HEK293T (cell line): ENCODE data around the gene NUP37.

ENCODE experiments used
- ARNT ChIP-seq: fragments of 450-650 bp; IDR thresholded peaks from 2 replicates; pipeline ENCODE4 v1.6.1; 2017; ENCODE audit warnings: mild to moderate bottlenecking
- CTBP1 ChIP-seq: fragments of 450-650 bp; IDR thresholded peaks from 2 replicates; pipeline ENCODE4 v1.6.1; 2016; ENCODE audit warnings: borderline replicate concordance
- ELF4 ChIP-seq: fragments of 450-650 bp; IDR thresholded peaks from 2 replicates; pipeline ENCODE4 v1.6.1; 2017; ENCODE audit warnings: antibody characterized with exemption
- FOXM1 ChIP-seq: fragments of 450-650 bp; IDR thresholded peaks from 2 replicates; pipeline ENCODE4 v1.6.1; 2017; ENCODE audit warnings: mild to moderate bottlenecking, borderline replicate concordance
- HDGF ChIP-seq: fragments of 450-650 bp; IDR thresholded peaks from 2 replicates; pipeline ENCODE4 v1.6.1; 2017; ENCODE audit warnings: antibody characterized with exemption, borderline replicate concordance
- L3MBTL2 ChIP-seq: fragments of 450-650 bp; conservative IDR thresholded peaks from 2 replicates; pipeline ENCODE4 v1.6.1; 2016; ENCODE audit warnings: mild to moderate bottlenecking
- LEF1 ChIP-seq: fragments of 450-650 bp; IDR thresholded peaks from 2 replicates; pipeline ENCODE4 v1.6.1; 2017; ENCODE audit warnings: mild to moderate bottlenecking, borderline replicate concordance
- NFRKB ChIP-seq: fragments of 450-650 bp; IDR thresholded peaks from 2 replicates; pipeline ENCODE4 v1.6.1; 2016; ENCODE audit warnings: mild to moderate bottlenecking, moderate library complexity
- SUZ12 ChIP-seq: fragments of 450-650 bp; IDR thresholded peaks from 2 replicates; pipeline ENCODE4 v1.6.1; 2016; ENCODE audit warnings: mild to moderate bottlenecking
- TARDBP ChIP-seq: fragments of 450-650 bp; IDR thresholded peaks from 2 replicates; pipeline ENCODE4 v1.6.1; 2016
- ZNF384 ChIP-seq: fragments of 450-650 bp; IDR thresholded peaks from 2 replicates; pipeline ENCODE4 v1.6.1; 2016
- TF ChIP-seq, protein P1 (sequence below): fragments of 450-650 bp; IDR thresholded peaks from 2 replicates; pipeline ENCODE4 v1.6.1; 2016

DNA sequence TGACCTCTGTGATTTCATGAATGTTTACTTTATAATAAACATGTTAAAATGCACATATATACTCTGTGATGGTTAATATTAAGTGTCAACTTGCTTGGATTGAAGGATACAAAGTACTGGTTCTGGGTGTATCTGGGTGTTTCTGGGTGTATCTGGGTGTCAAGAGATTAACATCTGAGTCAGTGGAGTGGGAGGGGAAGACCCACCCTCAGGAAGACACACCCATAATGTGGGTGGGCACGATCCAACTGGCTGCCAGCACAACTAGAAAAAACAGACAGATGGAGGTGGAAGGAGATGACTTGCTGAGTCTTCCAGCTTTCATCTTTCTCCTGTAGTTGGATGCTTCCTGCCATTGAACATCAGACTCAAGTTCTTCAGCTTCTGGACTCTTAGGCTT lies 11.9 kb downstream of the NUP37 start:
- TF ChIP-seq, protein P1, sequence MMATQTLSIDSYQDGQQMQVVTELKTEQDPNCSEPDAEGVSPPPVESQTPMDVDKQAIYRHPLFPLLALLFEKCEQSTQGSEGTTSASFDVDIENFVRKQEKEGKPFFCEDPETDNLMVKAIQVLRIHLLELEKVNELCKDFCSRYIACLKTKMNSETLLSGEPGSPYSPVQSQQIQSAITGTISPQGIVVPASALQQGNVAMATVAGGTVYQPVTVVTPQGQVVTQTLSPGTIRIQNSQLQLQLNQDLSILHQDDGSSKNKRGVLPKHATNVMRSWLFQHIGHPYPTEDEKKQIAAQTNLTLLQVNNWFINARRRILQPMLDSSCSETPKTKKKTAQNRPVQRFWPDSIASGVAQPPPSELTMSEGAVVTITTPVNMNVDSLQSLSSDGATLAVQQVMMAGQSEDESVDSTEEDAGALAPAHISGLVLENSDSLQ: no peak
- TF ChIP-seq ELF4: no peak
- no peak for TF ChIP-seq ZNF384
- TF ChIP-seq CTBP1: no peak
- TF ChIP-seq TARDBP: no peak
- no peak for TF ChIP-seq SUZ12
- TF ChIP-seq FOXM1: no peak
- no peak for TF ChIP-seq HDGF
- no peak for TF ChIP-seq LEF1
- TF ChIP-seq NFRKB: no peak
- TF ChIP-seq L3MBTL2: no peak
- TF ChIP-seq ARNT: no peak
